ENCODE data around the gene TMEM208. TPM values are rescaled to one million over a fixed set of nuclear protein-coding genes. Genes with fewer than 3 reads are reported as not detected.

Gene TMEM208
- total RNA-seq, 4 donors from 2014 or later, result 28.0 to 47.6 (median 41.2) TPM

DNA sequence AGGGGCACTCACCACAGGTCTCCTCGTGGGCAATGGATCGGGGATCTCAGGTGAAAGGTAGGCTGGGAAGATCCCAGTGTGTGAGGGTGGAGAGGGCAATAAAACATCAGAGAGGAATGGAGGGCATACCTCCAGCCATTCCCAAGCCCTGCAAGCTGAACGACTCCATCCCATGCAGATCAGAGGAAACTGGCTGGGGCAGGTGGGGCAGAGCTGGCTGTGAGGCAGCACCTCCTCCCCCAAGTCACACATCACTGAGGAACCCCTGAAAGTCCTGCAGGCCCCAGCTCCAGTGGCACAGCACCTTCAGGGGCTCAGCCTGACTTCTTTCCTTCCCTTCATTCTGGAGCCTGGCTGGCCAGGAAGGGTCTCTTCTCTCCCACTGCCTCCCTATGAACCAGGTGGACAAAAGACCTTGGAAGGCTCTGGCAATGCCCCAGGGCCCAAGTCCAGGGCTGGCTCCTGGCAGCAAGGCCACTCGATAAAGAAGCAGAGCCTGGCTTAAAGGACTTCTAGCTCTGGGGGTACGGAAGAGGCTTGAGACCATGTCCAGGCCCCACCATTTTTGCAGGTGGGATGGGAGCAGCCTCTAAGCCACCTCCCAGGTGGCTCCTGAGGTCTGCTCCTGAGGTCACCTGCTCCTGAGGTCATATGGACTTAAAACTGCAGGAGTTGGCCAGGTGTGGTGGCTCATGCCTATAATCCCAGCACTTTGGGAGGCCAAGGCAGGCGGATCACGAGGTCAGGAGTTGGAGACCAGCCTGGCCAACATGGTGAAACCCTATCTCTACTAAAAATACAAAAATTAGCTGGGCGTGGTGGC lies 13.5 kb upstream of the TMEM208 start:
- DNase-seq (ENCODE audit: low spot score in 2 of 2), result no peak
- no peaks in the 10 kb centered on the region for H3K27me3 ChIP-seq
- no peak for TF ChIP-seq CTCF (IDR thresholded peaks at IDR 0.05)
- no peak for TF ChIP-seq POLR2A (IDR thresholded peaks at IDR 0.05)
- TF ChIP-seq EP300 (IDR thresholded peaks at IDR 0.05), result no peak
- H3K36me3 ChIP-seq, result peaks cover 0 to 77% (median 0%) of the 10 kb centered on the region in 3 donors
- no peak overlapping the region for H3K4me3 ChIP-seq
- peaks cover 0 to 14% (median 0%) of the 10 kb centered on the region in 4 donors for H3K4me1 ChIP-seq
- H3K9me3 ChIP-seq, result no peaks in the 10 kb centered on the region
- no peak overlapping the region for H3K27ac ChIP-seq
- 65 to 72% methylated on average over 7 to 8 of the region's 8 CpGs for WGBS, 2 donors

GRCh38 chr16:67215706-67216105 lies 11.2 kb upstream of the TMEM208 start:
- no peaks in the 10 kb centered on the region for H3K27me3 ChIP-seq
- H3K4me1 ChIP-seq, result peaks cover 0 to 14% (median 0%) of the 10 kb centered on the region in 4 donors
- DNase-seq (ENCODE audit: low spot score in 2 of 2), result no peak
- no peak overlapping the region for H3K27ac ChIP-seq
- no peak overlapping the region for H3K4me3 ChIP-seq
- no peaks in the 10 kb centered on the region for H3K9me3 ChIP-seq
- WGBS, 2 donors, result 65 to 70% methylated on average over 5 of the region's 5 CpGs
- TF ChIP-seq EP300 (IDR thresholded peaks at IDR 0.05) (no peak), CTCF (IDR thresholded peaks at IDR 0.05) (no peak), POLR2A (IDR thresholded peaks at IDR 0.05) (no peak)
- H3K36me3 ChIP-seq, result peaks cover 0 to 59% (median 0%) of the 10 kb centered on the region in 3 donors

DNA sequence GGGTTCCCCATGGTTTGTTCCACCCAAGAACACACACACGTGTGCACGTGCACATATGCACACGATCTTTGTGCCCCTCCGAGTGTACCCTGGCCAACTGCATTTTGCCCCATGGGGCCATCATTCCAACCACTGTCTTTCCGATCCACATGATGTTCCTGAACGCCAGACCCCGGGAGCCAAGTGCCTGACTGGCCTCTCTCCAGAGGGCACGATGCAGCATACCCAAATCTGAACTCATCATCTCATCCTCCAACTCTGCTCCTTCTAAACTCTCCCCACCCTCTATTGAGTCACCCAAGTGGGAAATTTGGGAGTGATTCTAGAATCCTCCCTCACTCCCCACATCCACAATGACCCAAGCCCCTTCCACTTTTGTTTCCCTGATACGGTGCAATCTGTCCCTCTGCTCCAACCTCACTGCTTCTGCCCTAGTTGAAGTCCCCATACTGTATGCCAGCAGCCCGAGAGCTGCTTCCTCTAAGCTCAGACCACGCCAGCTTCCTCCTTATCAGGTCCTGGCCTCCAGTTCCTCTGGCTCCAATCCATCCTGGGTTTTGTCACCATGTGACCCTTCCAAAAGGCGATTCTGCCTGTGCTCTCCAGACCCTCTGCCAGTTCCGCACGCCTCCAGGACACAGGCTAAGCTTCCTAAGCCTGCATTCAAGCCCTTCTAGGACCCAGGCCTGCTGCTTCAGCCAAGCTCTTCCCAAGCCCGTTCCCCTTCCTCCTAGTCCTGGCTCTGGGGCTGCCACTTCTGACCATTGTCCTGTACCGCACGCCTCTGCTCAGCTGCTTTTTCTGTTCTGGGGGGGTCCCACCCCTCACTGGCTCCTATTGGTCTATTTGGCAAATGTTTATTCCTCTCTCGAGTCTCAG lies 10.1 kb upstream of the TMEM208 start:
- TF ChIP-seq EP300 (IDR thresholded peaks at IDR 0.05), result no peak
- no peak for TF ChIP-seq POLR2A (IDR thresholded peaks at IDR 0.05)
- TF ChIP-seq CTCF (IDR thresholded peaks at IDR 0.05), result no peak
- peaks cover 0 to 14% (median 0%) of the 10 kb centered on the region in 4 donors for H3K4me1 ChIP-seq
- H3K36me3 ChIP-seq, result peaks cover 0 to 58% (median 0%) of the 10 kb centered on the region in 3 donors
- no peaks in the 10 kb centered on the region for H3K9me3 ChIP-seq
- WGBS, 2 donors, result 69 to 75% methylated on average over 18 of the region's 18 CpGs
- peak overlapping the region in 1 of 4 donors; percentile 17 for H3K27ac ChIP-seq
- DNase-seq (ENCODE audit: low spot score in 2 of 2), result peak in 1 of 2 donors; percentile 30
- H3K27me3 ChIP-seq, result no peaks in the 10 kb centered on the region
- H3K4me3 ChIP-seq, result no peak overlapping the region

- DNase-seq (ENCODE audit: low spot score in 2 of 2), result no peak
- TF ChIP-seq EP300 (IDR thresholded peaks at IDR 0.05) (no peak), CTCF (IDR thresholded peaks at IDR 0.05) (no peak), POLR2A (IDR thresholded peaks at IDR 0.05) (no peak)
- no peak overlapping the region for H3K27ac ChIP-seq
- 71 to 75% methylated on average over 3 of the region's 3 CpGs for WGBS, 2 donors
- H3K4me1 ChIP-seq, result peaks cover 0 to 30% (median 10%) of the 10 kb centered on the region in 4 donors
- no peak overlapping the region for H3K4me3 ChIP-seq
- H3K36me3 ChIP-seq, result peaks cover 0 to 41% (median 0%) of the 10 kb centered on the region in 3 donors
- no peaks in the 10 kb centered on the region for H3K27me3 ChIP-seq
- H3K9me3 ChIP-seq, result no peaks in the 10 kb centered on the region
Measured at GRCh38 chr16:67223992-67224391, 2.9 kb upstream of the TMEM208 start.
